ENCODE results near the gene PSMA2. TPM values are rescaled to one million over a fixed set of nuclear protein-coding genes. Genes with fewer than 3 reads are reported as not detected.

Gene PSMA2
- total RNA-seq, 2 donors from 2014 or later: 50.7 to 61.8 TPM

DNA sequence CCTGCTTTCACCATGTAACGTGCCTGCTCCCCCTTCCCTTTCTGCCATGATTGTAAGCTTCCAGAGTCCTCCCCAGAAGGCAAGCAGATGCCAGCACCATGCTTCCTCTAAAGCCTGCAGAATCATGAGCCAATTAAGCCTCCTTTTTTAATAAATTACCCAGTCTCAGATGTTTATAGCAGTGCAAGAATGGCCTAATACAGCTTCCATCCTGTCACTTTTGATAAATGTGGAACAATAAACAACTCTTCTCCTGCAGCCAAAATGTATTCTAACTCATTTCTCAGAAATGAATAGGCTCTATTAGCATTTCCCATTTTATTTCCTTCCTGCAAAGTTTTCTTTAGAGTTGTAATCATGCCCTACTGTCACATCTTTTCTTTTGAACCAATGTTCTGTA lies 63.5 kb downstream of the PSMA2 start:
- H3K27ac ChIP-seq: no peak overlapping the region
- H3K4me1 ChIP-seq: no peaks in the 10 kb centered on the region
- H3K9me3 ChIP-seq: peaks cover 0 to 6% of the 10 kb centered on the region in 2 donors
- no peak for DNase-seq (ENCODE audit: low spot score)
- H3K36me3 ChIP-seq: no peaks in the 10 kb centered on the region
- no peaks in the 10 kb centered on the region for H3K27me3 ChIP-seq
- no peak overlapping the region for H3K4me3 ChIP-seq
- TF ChIP-seq, protein P1, sequence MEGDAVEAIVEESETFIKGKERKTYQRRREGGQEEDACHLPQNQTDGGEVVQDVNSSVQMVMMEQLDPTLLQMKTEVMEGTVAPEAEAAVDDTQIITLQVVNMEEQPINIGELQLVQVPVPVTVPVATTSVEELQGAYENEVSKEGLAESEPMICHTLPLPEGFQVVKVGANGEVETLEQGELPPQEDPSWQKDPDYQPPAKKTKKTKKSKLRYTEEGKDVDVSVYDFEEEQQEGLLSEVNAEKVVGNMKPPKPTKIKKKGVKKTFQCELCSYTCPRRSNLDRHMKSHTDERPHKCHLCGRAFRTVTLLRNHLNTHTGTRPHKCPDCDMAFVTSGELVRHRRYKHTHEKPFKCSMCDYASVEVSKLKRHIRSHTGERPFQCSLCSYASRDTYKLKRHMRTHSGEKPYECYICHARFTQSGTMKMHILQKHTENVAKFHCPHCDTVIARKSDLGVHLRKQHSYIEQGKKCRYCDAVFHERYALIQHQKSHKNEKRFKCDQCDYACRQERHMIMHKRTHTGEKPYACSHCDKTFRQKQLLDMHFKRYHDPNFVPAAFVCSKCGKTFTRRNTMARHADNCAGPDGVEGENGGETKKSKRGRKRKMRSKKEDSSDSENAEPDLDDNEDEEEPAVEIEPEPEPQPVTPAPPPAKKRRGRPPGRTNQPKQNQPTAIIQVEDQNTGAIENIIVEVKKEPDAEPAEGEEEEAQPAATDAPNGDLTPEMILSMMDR (IDR thresholded peaks at IDR 0.05): no peak

Other genes with a start within 250 kb of the PSMA2 start
- 10 to 100 TPM in 1 of 2 donors, 1 to 10 TPM in 1; 4.4 to 10.6 TPM for gene C7orf25, start 20.1 kb downstream of the PSMA2 start, total RNA-seq
- 10 to 100 TPM; 36.1 to 53.1 TPM for gene MRPL32, start 202 bp upstream of the PSMA2 start, total RNA-seq
- gene HECW1, start 180.5 kb upstream of the PSMA2 start, total RNA-seq: under 1 TPM in 1 of 2 donors, not detected in 1; 0.04 TPM

All from right atrium auricular region (tissue), 2 donors.